H7 (cell line): ENCODE results near the gene SNAPC3. TPM values are rescaled to one million over a fixed set of nuclear protein-coding genes. Genes with fewer than 3 reads are reported as not detected.

Experiments used
- DNase-seq: peaks from one replicate; pipeline ENCODE4 v3.0.0; 2012
- H3K27me3 ChIP-seq: 2 replicates; pipeline ENCODE4 v1.6.0; 2011; ENCODE audit warnings: mild to moderate bottlenecking, low read length; ENCODE audit not compliant: control insufficient read depth, insufficient read depth
- H3K36me3 ChIP-seq: replicated peaks from 2 replicates; pipeline ENCODE4 v1.5.1; 2011; ENCODE audit warnings: low read length; ENCODE audit not compliant: control insufficient read depth, insufficient read depth
- H3K4me3 ChIP-seq: 2 replicates; pipeline ENCODE4 v1.5.1; 2011; ENCODE audit warnings: low read depth, mild to moderate bottlenecking, control low read depth, low read length, moderate library complexity; ENCODE audit not compliant: insufficient read depth
- total RNA-seq: library from RNA; depleted of rRNA; stranded (reverse); fragments of >200 nt; shearing (Covaris generic); gene quantifications from 2 replicates; pipeline ENCODE4 v1.2.3, GENCODE V29; 2014; rRNA removed

SNAPC3 gene
- total RNA-seq, 1 experiment from 2014 or later = 29.5 TPM

GRCh38 chr9:15492485-15493150 is 69.9 kb downstream of the SNAPC3 start:
- no peaks in the 10 kb centered on the region for H3K27me3 ChIP-seq
- DNase-seq = no peak
- peaks cover 20% of the 10 kb centered on the region for H3K36me3 ChIP-seq
- H3K4me3 ChIP-seq = no peak overlapping the region

DNA sequence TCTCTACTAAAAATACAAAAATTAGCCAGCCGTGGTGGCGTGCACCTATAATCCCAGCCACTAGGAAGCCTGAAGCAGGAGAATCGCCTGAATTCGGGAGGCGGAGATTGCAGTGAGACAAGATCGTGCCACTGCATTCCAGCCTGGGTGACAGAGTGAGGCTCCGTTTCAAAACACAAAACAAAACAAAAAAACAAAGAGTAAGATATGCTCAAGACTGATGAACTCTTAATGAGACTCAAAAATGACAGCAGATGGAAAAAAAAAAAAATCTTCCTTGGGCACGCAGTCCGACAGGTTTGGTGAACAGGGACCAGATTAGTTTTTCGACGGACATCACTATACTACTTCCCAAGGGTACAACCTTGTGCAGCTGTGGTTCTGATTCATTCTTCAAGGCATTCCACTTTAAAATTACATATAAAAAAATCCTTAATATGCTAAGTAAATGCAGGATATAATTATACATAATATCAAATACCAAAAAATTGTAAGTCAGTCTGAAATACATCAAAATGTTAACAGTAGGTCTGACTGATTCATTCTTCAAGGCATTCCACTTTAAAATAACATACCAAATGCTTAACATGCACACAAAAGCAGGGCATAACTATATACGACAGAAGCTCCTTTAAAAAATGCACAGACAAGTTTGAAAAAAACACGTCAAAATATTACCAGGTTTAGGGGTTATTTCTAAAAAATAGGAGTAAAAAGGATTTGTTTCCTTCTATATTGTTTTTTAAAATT is 75.7 kb downstream of the SNAPC3 start:
- H3K4me3 ChIP-seq = no peak overlapping the region
- H3K36me3 ChIP-seq = no peaks in the 10 kb centered on the region; the same call in none of the 2 replicates
- no peak for DNase-seq
- no peaks in the 10 kb centered on the region for H3K27me3 ChIP-seq

DNA sequence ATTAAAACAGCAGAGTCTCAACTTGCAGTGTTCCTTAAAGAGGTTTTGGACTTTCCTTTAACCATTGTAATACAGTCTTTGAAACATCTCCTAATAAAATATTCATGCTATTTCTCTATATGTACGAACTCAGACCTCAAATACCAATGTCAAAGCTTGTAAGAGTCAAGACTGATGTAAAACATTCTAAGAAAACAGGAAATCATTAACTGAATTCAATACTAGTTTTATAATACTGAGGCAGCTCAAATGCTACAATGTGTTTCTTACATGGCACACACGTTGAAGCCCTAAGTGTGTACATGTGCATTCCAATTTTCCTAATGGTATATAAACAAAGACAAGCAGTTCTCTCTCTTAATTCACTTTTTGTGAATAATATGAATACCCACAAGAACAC is 76.5 kb downstream of the SNAPC3 start:
- Histone ChIP-seq H3K27me3 (no peaks in the 10 kb centered on the region), H3K4me3 (no peak overlapping the region), H3K36me3 (peaks cover 1% of the 10 kb centered on the region)
- DNase-seq = no peak

DNA sequence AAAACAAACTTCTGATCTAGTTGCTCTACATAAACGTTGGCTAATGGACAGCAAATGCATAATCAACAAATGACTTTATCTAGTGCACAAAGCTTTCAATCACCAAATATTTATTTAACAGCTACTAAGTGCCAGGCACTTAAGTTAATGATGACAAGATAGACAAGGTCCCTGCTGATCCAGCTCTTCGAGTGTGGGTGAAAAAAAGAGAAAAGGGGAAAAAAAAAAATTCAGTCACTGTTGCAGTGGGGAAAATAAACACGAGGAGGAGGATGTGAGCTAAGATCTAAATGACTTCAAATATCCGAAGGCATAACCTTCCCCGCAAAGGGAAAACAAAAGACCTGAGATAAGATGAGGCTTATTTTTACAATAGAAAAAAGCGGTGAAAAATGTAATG is 78.5 kb downstream of the SNAPC3 start:
- Histone ChIP-seq H3K4me3 (no peak overlapping the region), H3K27me3 (no peaks in the 10 kb centered on the region), H3K36me3 (peaks cover 12% of the 10 kb centered on the region)
- no peak for DNase-seq

DNA sequence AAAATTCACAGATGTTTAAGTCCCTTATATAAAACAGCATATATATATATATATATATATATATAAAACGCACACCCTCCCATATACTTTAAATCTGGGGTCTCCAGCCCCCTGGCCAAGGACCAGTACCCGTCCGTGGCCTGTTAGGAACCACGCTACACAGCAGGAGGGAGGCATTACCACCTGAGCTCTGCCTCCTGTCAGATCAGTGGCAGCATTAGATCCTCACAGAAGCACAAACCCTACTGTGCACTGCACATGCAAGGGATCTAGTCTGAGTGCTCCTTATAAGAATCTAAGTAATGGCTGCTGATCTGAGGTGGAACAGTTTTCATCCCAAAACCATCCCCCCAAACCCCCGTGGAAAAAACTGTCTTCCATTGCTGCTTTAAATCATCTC is 79.1 kb downstream of the SNAPC3 start:
- Histone ChIP-seq H3K27me3 (no peaks in the 10 kb centered on the region), H3K4me3 (no peak overlapping the region), H3K36me3 (peaks cover 15% of the 10 kb centered on the region)
- DNase-seq = no peak

DNA sequence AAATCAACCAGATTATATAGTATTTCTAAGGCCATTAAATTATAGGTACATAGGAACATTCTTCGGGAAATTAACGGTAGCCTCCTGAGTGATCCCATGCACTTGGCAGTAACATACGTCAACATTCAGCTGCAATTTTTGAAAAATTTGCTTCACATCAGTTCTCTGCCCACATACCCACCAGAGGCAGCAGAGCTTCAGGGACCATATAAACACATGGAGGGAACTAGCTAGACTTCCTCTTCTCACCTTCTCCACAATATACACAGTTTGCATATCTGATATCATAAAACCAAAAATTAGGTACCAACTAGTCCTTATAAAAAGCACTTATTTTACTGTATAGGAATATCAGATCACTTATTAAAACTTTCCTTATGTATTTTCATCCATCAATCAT is 83.2 kb downstream of the SNAPC3 start:
- Histone ChIP-seq H3K4me3 (no peak overlapping the region), H3K27me3 (no peaks in the 10 kb centered on the region), H3K36me3 (peaks cover 21% of the 10 kb centered on the region)
- no peak for DNase-seq

GRCh38 chr9:15509931-15510788 is 87.5 kb downstream of the SNAPC3 start:
- Histone ChIP-seq H3K27me3 (no peaks in the 10 kb centered on the region), H3K4me3 (peak overlapping the region; percentile 97), H3K36me3 (peaks cover 16% of the 10 kb centered on the region)
- DNase-seq = peak; percentile 90

GRCh38 chr9:15510789-15511575 is 88.3 kb downstream of the SNAPC3 start, which contains the start of gene PSIP1:
Gene PSIP1, minus strand, starts transcription at chr9:15510970. Its CDS starts 782 bp downstream, at chr9:15510188.
- Histone ChIP-seq H3K4me3 (peak within 1 kb of the TSS; percentile 97), H3K36me3 (peaks cover 10% of the 10 kb centered on the region), H3K27me3 (no peaks in the 10 kb centered on the region)
- peak; percentile 80 for DNase-seq

Other genes starting within 250 kb of the SNAPC3 start
- gene TTC39B, start 115.7 kb upstream of the SNAPC3 start, total RNA-seq = 7.1 and 9.0 TPM in 2 replicates
- gene PSIP1, start 88.1 kb downstream of the SNAPC3 start, total RNA-seq = 125 and 230 TPM in 2 replicates
- gene CCDC171, start 130.2 kb downstream of the SNAPC3 start, total RNA-seq = 1.1 and 2.7 TPM in 2 replicates